ENCODE results near the gene CTPS1. TPM values are rescaled to one million over a fixed set of nuclear protein-coding genes. Genes with fewer than 3 reads are reported as not detected.

The CTPS1 gene
- polyA plus RNA-seq, 1 donor (not counting 4 experiments of a cell fraction or from before 2014, with no cell fraction given), result 43.3 TPM

GRCh38 chr1:40984066-40984465 is 4.6 kb downstream of the CTPS1 start:
- TF ChIP-seq CTCF (optimal IDR thresholded peaks at IDR 0.05 in 1 of 3, IDR thresholded peaks at IDR 0.05 in 1 of 3, conservative IDR thresholded peaks at IDR 0.05 in 1 of 3; ENCODE audit: extremely low read depth in 1 of 3, insufficient read depth in 2 of 3, low read length in 3 of 3) (no peak), EZH2 (IDR thresholded peaks at IDR 0.05; ENCODE audit: low read length) (no peak)
- Histone ChIP-seq H3K4me3 (ENCODE audit: control insufficient read depth in 2 of 3, extremely low read depth in 1 of 3, insufficient read depth in 2 of 3, low read depth in 1 of 3, low read length in 3 of 3) (no peak overlapping the region), H3K9me1 (ENCODE audit: control insufficient read depth, extremely low read depth, insufficient read depth, low read length) (no peaks in the 10 kb centered on the region), H4K20me1 (ENCODE audit: control insufficient read depth, extremely low read depth, insufficient read depth, low read length) (peaks cover 16% of the 10 kb centered on the region), H3K27ac (ENCODE audit: control insufficient read depth, insufficient read depth, low read length) (no peak overlapping the region), H3K36me3 (ENCODE audit: control insufficient read depth in 2 of 2, extremely low read depth in 1 of 2, insufficient read depth in 2 of 2, low read length in 2 of 2) (peaks cover 33 to 65% of the 10 kb centered on the region in 2 experiments), H3K79me2 (ENCODE audit: control insufficient read depth, insufficient read depth, low read length) (peaks cover 81% of the 10 kb centered on the region), H3K9ac (ENCODE audit: control insufficient read depth, extremely low read depth, insufficient read depth, low read length) (no peak overlapping the region), H3K27me3 (ENCODE audit: control insufficient read depth, extremely low read depth, insufficient read depth, low read length) (no peaks in the 10 kb centered on the region), H3K9me3 (ENCODE audit: control insufficient read depth, low read depth, low read length) (no peaks in the 10 kb centered on the region), H3K4me1 (ENCODE audit: control insufficient read depth, extremely low read depth, insufficient read depth, low read length) (peaks cover 38% of the 10 kb centered on the region), H3K4me2 (ENCODE audit: control insufficient read depth, extremely low read depth, insufficient read depth, low read depth, low read length) (peak overlapping the region; percentile 23), H2AFZ (ENCODE audit: control insufficient read depth, low read length) (no peak overlapping the region)
- DNase-seq (ENCODE audit: low read depth, low spot score), result no peak
- no peak for FAIRE-seq
- dilution Hi-C loops (cut with MboI; ENCODE audit: extremely low pct_ligation_motif_present, low sequenced_read_pairs), result no loop called here

DNA sequence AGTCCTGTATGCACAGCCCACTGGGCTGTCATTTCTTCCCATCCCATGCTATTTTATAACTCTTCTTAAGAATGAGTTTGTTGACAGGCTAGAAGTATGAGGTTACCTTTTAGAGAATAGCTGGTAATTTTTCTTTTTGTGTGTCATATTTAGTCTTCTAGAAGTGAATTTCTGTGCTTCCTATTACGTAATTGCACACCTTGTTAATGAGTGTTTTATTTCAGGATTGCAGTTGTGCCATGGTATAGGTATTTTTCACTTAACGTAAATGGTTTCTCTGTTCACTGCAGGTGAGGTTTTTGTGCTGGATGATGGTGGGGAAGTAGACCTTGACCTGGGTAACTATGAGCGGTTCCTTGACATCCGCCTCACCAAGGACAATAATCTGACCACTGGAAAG is 5.0 kb downstream of the CTPS1 start:
- peaks cover 37 to 70% of the 10 kb centered on the region in 2 experiments for H3K36me3 ChIP-seq (ENCODE audit: control insufficient read depth in 2 of 2, extremely low read depth in 1 of 2, insufficient read depth in 2 of 2, low read length in 2 of 2)
- peak overlapping the region; percentile 8 for H3K27ac ChIP-seq (ENCODE audit: control insufficient read depth, insufficient read depth, low read length)
- no peak overlapping the region for H3K4me2 ChIP-seq (ENCODE audit: control insufficient read depth, extremely low read depth, insufficient read depth, low read depth, low read length)
- no peaks in the 10 kb centered on the region for H3K9me3 ChIP-seq (ENCODE audit: control insufficient read depth, low read depth, low read length)
- H2AFZ ChIP-seq (ENCODE audit: control insufficient read depth, low read length), result no peak overlapping the region
- dilution Hi-C loops (cut with MboI; ENCODE audit: extremely low pct_ligation_motif_present, low sequenced_read_pairs), result no loop called here
- FAIRE-seq (no peak), DNase-seq (ENCODE audit: low read depth, low spot score) (no peak)
- no peak overlapping the region for H3K9ac ChIP-seq (ENCODE audit: control insufficient read depth, extremely low read depth, insufficient read depth, low read length)
- no peak for TF ChIP-seq CTCF (optimal IDR thresholded peaks at IDR 0.05 in 1 of 3, IDR thresholded peaks at IDR 0.05 in 1 of 3, conservative IDR thresholded peaks at IDR 0.05 in 1 of 3; ENCODE audit: extremely low read depth in 1 of 3, insufficient read depth in 2 of 3, low read length in 3 of 3)
- TF ChIP-seq EZH2 (IDR thresholded peaks at IDR 0.05; ENCODE audit: low read length), result no peak
- no peaks in the 10 kb centered on the region for H3K27me3 ChIP-seq (ENCODE audit: control insufficient read depth, extremely low read depth, insufficient read depth, low read length)
- peaks cover 38% of the 10 kb centered on the region for H3K4me1 ChIP-seq (ENCODE audit: control insufficient read depth, extremely low read depth, insufficient read depth, low read length)
- H4K20me1 ChIP-seq (ENCODE audit: control insufficient read depth, extremely low read depth, insufficient read depth, low read length), result peaks cover 16% of the 10 kb centered on the region
- peaks cover 85% of the 10 kb centered on the region for H3K79me2 ChIP-seq (ENCODE audit: control insufficient read depth, insufficient read depth, low read length)
- no peak overlapping the region for H3K4me3 ChIP-seq (ENCODE audit: control insufficient read depth in 2 of 3, extremely low read depth in 1 of 3, insufficient read depth in 2 of 3, low read depth in 1 of 3, low read length in 3 of 3)
- H3K9me1 ChIP-seq (ENCODE audit: control insufficient read depth, extremely low read depth, insufficient read depth, low read length), result no peaks in the 10 kb centered on the region

All from keratinocyte (primary cell).